ENCODE results near the gene ZNF554. TPM values are rescaled to one million over a fixed set of nuclear protein-coding genes. Genes with fewer than 3 reads are reported as not detected.

The ZNF554 gene
- total and polyA plus RNA-seq, 2 donors: 2.5 to 6.0 TPM

GRCh38 chr19:2796659-2797266, 22.9 kb upstream of the ZNF554 start:
- Histone ChIP-seq H3K4me3 (ENCODE audit: low read depth, low read length) (no peak overlapping the region), H3K27ac (ENCODE audit: low read depth) (no peak overlapping the region), H3K4me1 (ENCODE audit: insufficient read depth) (no peaks in the 10 kb centered on the region), H3K36me3 (ENCODE audit: insufficient read depth) (peaks cover 3% of the 10 kb centered on the region)
- 94% methylated on average over 23 of the region's 23 CpGs for WGBS
- DNase-seq (ENCODE audit: extremely low spot score): no peak

GRCh38 chr19:2797280-2797679, 22.4 kb upstream of the ZNF554 start:
- DNase-seq (ENCODE audit: extremely low spot score): no peak
- peaks cover 3% of the 10 kb centered on the region for H3K36me3 ChIP-seq (ENCODE audit: insufficient read depth)
- H3K4me3 ChIP-seq (ENCODE audit: low read depth, low read length): no peak overlapping the region
- H3K27ac ChIP-seq (ENCODE audit: low read depth): no peak overlapping the region
- 94% methylated on average over 15 of the region's 15 CpGs for WGBS
- H3K4me1 ChIP-seq (ENCODE audit: insufficient read depth): no peaks in the 10 kb centered on the region

- Histone ChIP-seq H3K36me3 (ENCODE audit: insufficient read depth) (peaks cover 3% of the 10 kb centered on the region), H3K27ac (ENCODE audit: low read depth) (no peak overlapping the region), H3K4me3 (ENCODE audit: low read depth, low read length) (no peak overlapping the region), H3K4me1 (ENCODE audit: insufficient read depth) (no peaks in the 10 kb centered on the region)
- 96% methylated on average over 16 of the region's 16 CpGs for WGBS
- no peak for DNase-seq (ENCODE audit: extremely low spot score)
These were observed 21.4 kb upstream of the ZNF554 start for GRCh38 chr19:2798158-2798685.

GRCh38 chr19:2798733-2799132, 20.9 kb upstream of the ZNF554 start:
- H3K36me3 ChIP-seq (ENCODE audit: insufficient read depth): peaks cover 3% of the 10 kb centered on the region
- WGBS: 86% methylated on average over 7 of the region's 7 CpGs
- H3K4me3 ChIP-seq (ENCODE audit: low read depth, low read length): no peak overlapping the region
- no peaks in the 10 kb centered on the region for H3K4me1 ChIP-seq (ENCODE audit: insufficient read depth)
- H3K27ac ChIP-seq (ENCODE audit: low read depth): no peak overlapping the region
- no peak for DNase-seq (ENCODE audit: extremely low spot score)

GRCh38 chr19:2799273-2800020, 20.2 kb upstream of the ZNF554 start:
- no peak overlapping the region for H3K27ac ChIP-seq (ENCODE audit: low read depth)
- no peaks in the 10 kb centered on the region for H3K4me1 ChIP-seq (ENCODE audit: insufficient read depth)
- peaks cover 3% of the 10 kb centered on the region for H3K36me3 ChIP-seq (ENCODE audit: insufficient read depth)
- no peak overlapping the region for H3K4me3 ChIP-seq (ENCODE audit: low read depth, low read length)
- WGBS: 95% methylated on average over 41 of the region's 41 CpGs
- DNase-seq (ENCODE audit: extremely low spot score): no peak

GRCh38 chr19:2800506-2800905, 19.2 kb upstream of the ZNF554 start:
- H3K27ac ChIP-seq (ENCODE audit: low read depth): no peak overlapping the region
- 95% methylated on average over 22 of the region's 22 CpGs for WGBS
- peaks cover 3% of the 10 kb centered on the region for H3K36me3 ChIP-seq (ENCODE audit: insufficient read depth)
- H3K4me1 ChIP-seq (ENCODE audit: insufficient read depth): no peaks in the 10 kb centered on the region
- H3K4me3 ChIP-seq (ENCODE audit: low read depth, low read length): no peak overlapping the region
- no peak for DNase-seq (ENCODE audit: extremely low spot score)

- H3K36me3 ChIP-seq (ENCODE audit: insufficient read depth): peaks cover 4% of the 10 kb centered on the region
- no peak for DNase-seq (ENCODE audit: extremely low spot score)
- WGBS: 96% methylated on average over 17 of the region's 17 CpGs
These were observed 16.8 kb upstream of the ZNF554 start for GRCh38 chr19:2802826-2803225.

GRCh38 chr19:2803486-2804155, 16.0 kb upstream of the ZNF554 start:
- peaks cover 4% of the 10 kb centered on the region for H3K36me3 ChIP-seq (ENCODE audit: insufficient read depth)
- no peak for DNase-seq (ENCODE audit: extremely low spot score)

More at GRCh38 chr19:2802826-2803225, 16.8 kb upstream of the ZNF554 start:
- no peak overlapping the region for H3K4me3 ChIP-seq (ENCODE audit: low read depth, low read length)
- no peaks in the 10 kb centered on the region for H3K4me1 ChIP-seq (ENCODE audit: insufficient read depth)
- H3K27ac ChIP-seq (ENCODE audit: low read depth): no peak overlapping the region

GRCh38 chr19:2804156-2805004, 15.3 kb upstream of the ZNF554 start:
- Histone ChIP-seq H3K4me3 (ENCODE audit: low read depth, low read length) (no peak overlapping the region), H3K4me1 (ENCODE audit: insufficient read depth) (no peaks in the 10 kb centered on the region), H3K36me3 (ENCODE audit: insufficient read depth) (peaks cover 4% of the 10 kb centered on the region), H3K27ac (ENCODE audit: low read depth) (no peak overlapping the region)
- no peak for DNase-seq (ENCODE audit: extremely low spot score)
- 90% methylated on average over 27 of the region's 27 CpGs for WGBS

More at GRCh38 chr19:2803486-2804155, 16.0 kb upstream of the ZNF554 start:
- no peak overlapping the region for H3K4me3 ChIP-seq (ENCODE audit: low read depth, low read length)
- no peaks in the 10 kb centered on the region for H3K4me1 ChIP-seq (ENCODE audit: insufficient read depth)
- no peak overlapping the region for H3K27ac ChIP-seq (ENCODE audit: low read depth)
- 92% methylated on average over 29 of the region's 29 CpGs for WGBS

- Histone ChIP-seq H3K4me1 (ENCODE audit: insufficient read depth) (no peaks in the 10 kb centered on the region), H3K36me3 (ENCODE audit: insufficient read depth) (peaks cover 2% of the 10 kb centered on the region), H3K27ac (ENCODE audit: low read depth) (no peak overlapping the region), H3K4me3 (ENCODE audit: low read depth, low read length) (no peak overlapping the region)
- no peak for DNase-seq (ENCODE audit: extremely low spot score)
- WGBS: 97% methylated on average over 28 of the region's 28 CpGs
These were observed 14.3 kb upstream of the ZNF554 start for GRCh38 chr19:2805261-2805900.

- DNase-seq (ENCODE audit: extremely low spot score): no peak
These were observed 13.5 kb upstream of the ZNF554 start for GRCh38 chr19:2805991-2806649.

GRCh38 chr19:2806736-2807378, 12.8 kb upstream of the ZNF554 start:
- Histone ChIP-seq H3K4me1 (ENCODE audit: insufficient read depth) (no peaks in the 10 kb centered on the region), H3K36me3 (ENCODE audit: insufficient read depth) (peaks cover 2% of the 10 kb centered on the region), H3K4me3 (ENCODE audit: low read depth, low read length) (no peak overlapping the region), H3K27ac (ENCODE audit: low read depth) (no peak overlapping the region)
- WGBS: 95% methylated on average over 34 of the region's 34 CpGs
- no peak for DNase-seq (ENCODE audit: extremely low spot score)

More at GRCh38 chr19:2805991-2806649, 13.5 kb upstream of the ZNF554 start:
- Histone ChIP-seq H3K36me3 (ENCODE audit: insufficient read depth) (peaks cover 2% of the 10 kb centered on the region), H3K4me3 (ENCODE audit: low read depth, low read length) (no peak overlapping the region), H3K4me1 (ENCODE audit: insufficient read depth) (no peaks in the 10 kb centered on the region), H3K27ac (ENCODE audit: low read depth) (no peak overlapping the region)
- 95% methylated on average over 23 of the region's 23 CpGs for WGBS

Measured in urinary bladder (tissue), 4 donors.